Mesothelial cell of epicardium (in vitro differentiated cells): ENCODE data around the gene POLH. TPM values are rescaled to one million over a fixed set of nuclear protein-coding genes. Genes with fewer than 3 reads are reported as not detected.

Experiments
- DNase-seq, 2 experiments: peaks; one replicate each; pipeline ENCODE4 v3.0.0; 2021; ENCODE audit warnings: low spot score in 2 of 2; ENCODE audit not compliant: unreplicated experiment in 2 of 2
- H3K27ac Mint-ChIP-seq: 2 replicates; pipeline ENCODE4 v1.8.0; 2021; ENCODE audit warnings: mixed read lengths
- H3K27me3 Mint-ChIP-seq: 2 replicates; pipeline ENCODE4 v1.8.0; 2021; ENCODE audit warnings: low read depth, mixed read lengths
- H3K36me3 Mint-ChIP-seq: 2 replicates; pipeline ENCODE4 v1.8.0; 2021; ENCODE audit warnings: mixed read lengths
- H3K4me1 Mint-ChIP-seq: 2 replicates; pipeline ENCODE4 v1.8.0; 2021; ENCODE audit warnings: mixed read lengths
- H3K4me3 Mint-ChIP-seq: 2 replicates; pipeline ENCODE4 v1.8.0; 2021; ENCODE audit warnings: mild to moderate bottlenecking, moderate library complexity, mixed read lengths
- H3K9me3 Mint-ChIP-seq: 2 replicates; pipeline ENCODE4 v1.8.0; 2021; ENCODE audit warnings: mixed read lengths
- CTCF ChIP-seq: fragments of 200-600 bp; sonication (generic); IDR thresholded peaks from one replicate; pipeline ENCODE4 v1.5.0; 2021; ENCODE audit warnings: antibody characterized with exemption; ENCODE audit not compliant: unreplicated experiment
- total RNA-seq: library from RNA; stranded (reverse); gene quantifications from 3 replicates; pipeline ENCODE4 v1.2.1, GENCODE V29; 2021

POLH gene
- total RNA-seq, 1 donor from 2014 or later, result 21.8 TPM

- Mint-ChIP-seq H3K36me3 (peaks cover 16% of the 10 kb centered on the region), H3K27me3 (no peaks in the 10 kb centered on the region), H3K4me3 (peak within 1 kb of the TSS; percentile 96), H3K9me3 (no peaks in the 10 kb centered on the region), H3K27ac (peak within 1 kb of the TSS; percentile 91), H3K4me1 (peaks cover 22% of the 10 kb centered on the region)
- TF ChIP-seq CTCF, result no peak
- DNase-seq, result peak; percentile 41 to 76
These were observed 59.7 kb downstream of the POLH start, which contains the start of gene MAD2L1BP for GRCh38 chr6:43635387-43636307. Gene MAD2L1BP (plus strand): TSS chr6:43635840. CDS start chr6:43635876, 36 bp downstream.

- peaks cover 21% of the 10 kb centered on the region for H3K4me1 Mint-ChIP-seq
- no peaks in the 10 kb centered on the region for H3K9me3 Mint-ChIP-seq
- H3K27me3 Mint-ChIP-seq, result no peaks in the 10 kb centered on the region
- H3K4me3 Mint-ChIP-seq, result peak overlapping the region; percentile 96
- no peak for TF ChIP-seq CTCF
- H3K27ac Mint-ChIP-seq, result peak overlapping the region; percentile 91
- no peak for DNase-seq
- peaks cover 19% of the 10 kb centered on the region for H3K36me3 Mint-ChIP-seq
These were observed 60.3 kb downstream of the POLH start for GRCh38 chr6:43636308-43636659.

GRCh38 chr6:43639984-43640800 lies 64.2 kb downstream of the POLH start:
- no peak for DNase-seq
- peaks cover 25% of the 10 kb centered on the region for H3K36me3 Mint-ChIP-seq
- H3K9me3 Mint-ChIP-seq, result no peaks in the 10 kb centered on the region
- peaks cover 20% of the 10 kb centered on the region for H3K4me1 Mint-ChIP-seq
- no peak overlapping the region for H3K27ac Mint-ChIP-seq
- H3K4me3 Mint-ChIP-seq, result no peak overlapping the region
- no peaks in the 10 kb centered on the region for H3K27me3 Mint-ChIP-seq
- TF ChIP-seq CTCF, result no peak

- Mint-ChIP-seq H3K4me3 (peak within 1 kb of the TSS; percentile 73), H3K27me3 (no peaks in the 10 kb centered on the region), H3K27ac (peak within 1 kb of the TSS; percentile 67), H3K4me1 (peaks cover 4% of the 10 kb centered on the region), H3K9me3 (no peaks in the 10 kb centered on the region), H3K36me3 (peaks cover 15% of the 10 kb centered on the region)
- no peak for TF ChIP-seq CTCF
- DNase-seq, result peak in 1 of 2 experiments; percentile 70
These were observed 69.1 kb downstream of the POLH start, which contains the start of gene RSPH9 for GRCh38 chr6:43644940-43645612. Gene RSPH9 (plus strand): TSS chr6:43645036. CDS start chr6:43645099, 63 bp downstream.

- Mint-ChIP-seq H3K4me1 (peaks cover 4% of the 10 kb centered on the region), H3K36me3 (peaks cover 10% of the 10 kb centered on the region), H3K27ac (peak overlapping the region; percentile 67), H3K4me3 (peak overlapping the region; percentile 73), H3K27me3 (no peaks in the 10 kb centered on the region), H3K9me3 (no peaks in the 10 kb centered on the region)
- no peak for TF ChIP-seq CTCF
- no peak for DNase-seq
These were observed 69.6 kb downstream of the POLH start for GRCh38 chr6:43645613-43645964.
